HepG2 (cell line): ENCODE data around the gene GADD45GIP1. TPM values are rescaled to one million over a fixed set of nuclear protein-coding genes. Genes with fewer than 3 reads are reported as not detected.

Experiments
- ATF5 ChIP-seq: sonication (generic); formaldehyde crosslinking; IDR thresholded peaks from 2 replicates; pipeline ENCODE4 v1.4.0; 2020; ENCODE audit warnings: mild to moderate bottlenecking, low read depth, missing genetic modification reagents
- GFI1 ChIP-seq: sonication (generic); formaldehyde crosslinking; IDR thresholded peaks from 2 replicates; pipeline ENCODE4 v1.5.0; 2020; ENCODE audit warnings: missing genetic modification reagents, mild to moderate bottlenecking, borderline replicate concordance
- GPBP1L1 ChIP-seq: sonication (generic); formaldehyde crosslinking; IDR thresholded peaks from 2 replicates; pipeline ENCODE4 v1.5.0; 2020; ENCODE audit warnings: mild to moderate bottlenecking, missing genetic modification reagents
- MED8 ChIP-seq: sonication (generic); formaldehyde crosslinking; IDR thresholded peaks from 2 replicates; pipeline ENCODE4 v1.8.1; 2023; ENCODE audit warnings: mild to moderate bottlenecking, missing genetic modification reagents; ENCODE audit not compliant: insufficient replicate concordance
- PAF1 ChIP-seq: IDR thresholded peaks from 2 replicates; pipeline ENCODE4 v1.6.1; 2016; ENCODE audit warnings: missing genetic modification reagents, missing compliant biosample characterization
- PATZ1 ChIP-seq: sonication (generic); formaldehyde crosslinking; IDR thresholded peaks from 2 replicates; pipeline ENCODE4 v1.4.0; 2020; ENCODE audit warnings: missing genetic modification reagents
- PAWR ChIP-seq: sonication (generic); formaldehyde crosslinking; IDR thresholded peaks from 2 replicates; pipeline ENCODE4 v1.4.0; 2020; ENCODE audit warnings: missing genetic modification reagents, mild to moderate bottlenecking, borderline replicate concordance
- PLRG1 ChIP-seq: fragments of 450-650 bp; conservative IDR thresholded peaks from 2 replicates; pipeline ENCODE4 v1.6.1; 2016
- RBFOX2 ChIP-seq: fragments of 200-400 bp; formaldehyde crosslinking; IDR thresholded peaks from 2 replicates; pipeline ENCODE4 v1.6.1; 2017; ENCODE audit warnings: low read depth, mild to moderate bottlenecking, low read length
- REL ChIP-seq: sonication (generic); formaldehyde crosslinking; conservative IDR thresholded peaks from 2 replicates; pipeline ENCODE4 v1.8.0; 2022; ENCODE audit warnings: mild to moderate bottlenecking, missing genetic modification reagents, moderate library complexity
- SKI ChIP-seq: fragments of 450-650 bp; IDR thresholded peaks from one replicate; pipeline ENCODE4 v1.6.1; 2018; ENCODE audit warnings: mild to moderate bottlenecking; ENCODE audit not compliant: partially characterized antibody
- SNAPC5 ChIP-seq: sonication (generic); formaldehyde crosslinking; IDR thresholded peaks from 2 replicates; pipeline ENCODE4 v1.8.1; 2023; ENCODE audit warnings: mild to moderate bottlenecking, missing genetic modification reagents, borderline replicate concordance
- SRY ChIP-seq: sonication (generic); formaldehyde crosslinking; IDR thresholded peaks from 2 replicates; pipeline ENCODE4 v1.8.0; 2022; ENCODE audit warnings: mild to moderate bottlenecking, missing genetic modification reagents
- TCF12 ChIP-seq, 2 experiments: fragments of 450-650 bp in 1 of 2; sonication (generic) in 1 of 2; formaldehyde crosslinking in 1 of 2; IDR thresholded peaks; 2 replicates each; pipeline versions ENCODE4 v1.6.1 to v1.8.0; 2017 to 2022; ENCODE audit warnings: antibody characterized with exemption in 1 of 2, mild to moderate bottlenecking in 1 of 2, missing genetic modification reagents in 1 of 2, moderate library complexity in 1 of 2
- ZNF121 ChIP-seq: sonication (generic); formaldehyde crosslinking; IDR thresholded peaks from 2 replicates; pipeline ENCODE4 v1.5.0; 2020; ENCODE audit warnings: mild to moderate bottlenecking, missing genetic modification reagents
- ZNF3 ChIP-seq: IDR thresholded peaks from 2 replicates; pipeline ENCODE4 v1.7.0; 2017; ENCODE audit warnings: inconsistent platforms
- ZNF430 ChIP-seq: sonication (generic); formaldehyde crosslinking; IDR thresholded peaks from 2 replicates; pipeline ENCODE4 v1.9.0; 2021; ENCODE audit warnings: mild to moderate bottlenecking, missing genetic modification reagents
- ZNF720 ChIP-seq: sonication (generic); formaldehyde crosslinking; IDR thresholded peaks from 2 replicates; pipeline ENCODE4 v1.4.0; 2020; ENCODE audit warnings: missing genetic modification reagents
- ZNF761 ChIP-seq: sonication (generic); formaldehyde crosslinking; conservative IDR thresholded peaks from 2 replicates; pipeline ENCODE4 v1.4.0; 2020; ENCODE audit warnings: mild to moderate bottlenecking, missing genetic modification reagents
- polyA plus RNA-seq, 8 experiments: library from polyadenylated mRNA; depleted of rRNA in 3 of 8; stranded (reverse) in 7 of 8; unstranded in 1 of 8; fragments of >200 nt; fragmentation: Illumina TruSeq in 4 of 8; extraction: Trizol in 4 of 8; gene quantifications; 2 replicates each; pipeline versions ENCODE4 v1.2.1 to v1.2.3, GENCODE V29; 2011 to 2016; ENCODE audit warnings: low read depth in 4 of 8, missing spikeins in 1 of 8, mixed read lengths in 1 of 8; ENCODE audit not compliant: insufficient read depth in 1 of 8
- total RNA-seq, 5 experiments: library from RNA; depleted of rRNA; stranded (reverse); fragments of >200 nt; fragmentation: Illumina TruSeq; extraction: Trizol; gene quantifications; 2 replicates each; pipeline ENCODE4 v1.2.3, GENCODE V29; 2016; ENCODE audit warnings: low read depth in 1 of 5
- TF ChIP-seq, protein P1 (sequence below): sonication (generic); formaldehyde crosslinking; IDR thresholded peaks from 2 replicates; pipeline ENCODE4 v1.4.0; 2020; ENCODE audit warnings: missing genetic modification reagents
- TF ChIP-seq, protein P2 (sequence below): sonication (generic); formaldehyde crosslinking; IDR thresholded peaks from 2 replicates; pipeline ENCODE4 v1.5.0; 2020; ENCODE audit warnings: mild to moderate bottlenecking, missing genetic modification reagents

GADD45GIP1 gene
- total and polyA plus RNA-seq, 2 of the 13 experiments (the other 11 are each of a cell fraction or from before 2014, with no cell fraction given) = 24.6 to 30.7 TPM

GRCh38 chr19:12946092-12946721 lies 10.8 kb downstream of the GADD45GIP1 start (continued):
- TF ChIP-seq REL (CRISPR knock-in tag) (0 out of 2 replicates have a peak, but pooled peaks have one; percentile 42), PLRG1 (no peak), ZNF720 (CRISPR knock-in tag) (no peak), RBFOX2 (peak; percentile 62), PAF1 (CRISPR knock-in tag) (no peak), ZNF121 (CRISPR knock-in tag) (no peak), MED8 (CRISPR knock-in tag) (peak; percentile 6), ZNF761 (CRISPR knock-in tag) (no peak), GFI1 (peak; percentile 4; the same call in 1 of the 2 replicates), SKI (no peak), ATF5 (no peak), SNAPC5 (no peak), ZNF3 (CRISPR knock-in tag) (peak; percentile 92), PATZ1 (CRISPR knock-in tag) (no peak; the same call in 1 of the 2 replicates), SRY (CRISPR knock-in tag) (0 out of 2 replicates have a peak, but pooled peaks have one; percentile 16), PAWR (CRISPR knock-in tag) (no peak), TCF12 (IDR thresholded peaks at IDR 0.05) (no peak), TCF12 (CRISPR knock-in tag; IDR thresholded peaks at IDR 0.05) (0 out of 2 replicates have a peak, but pooled peaks have one; percentile 53), ZNF430 (CRISPR knock-in tag) (no peak), GPBP1L1 (CRISPR knock-in tag) (no peak)
- TF ChIP-seq, protein P1, sequence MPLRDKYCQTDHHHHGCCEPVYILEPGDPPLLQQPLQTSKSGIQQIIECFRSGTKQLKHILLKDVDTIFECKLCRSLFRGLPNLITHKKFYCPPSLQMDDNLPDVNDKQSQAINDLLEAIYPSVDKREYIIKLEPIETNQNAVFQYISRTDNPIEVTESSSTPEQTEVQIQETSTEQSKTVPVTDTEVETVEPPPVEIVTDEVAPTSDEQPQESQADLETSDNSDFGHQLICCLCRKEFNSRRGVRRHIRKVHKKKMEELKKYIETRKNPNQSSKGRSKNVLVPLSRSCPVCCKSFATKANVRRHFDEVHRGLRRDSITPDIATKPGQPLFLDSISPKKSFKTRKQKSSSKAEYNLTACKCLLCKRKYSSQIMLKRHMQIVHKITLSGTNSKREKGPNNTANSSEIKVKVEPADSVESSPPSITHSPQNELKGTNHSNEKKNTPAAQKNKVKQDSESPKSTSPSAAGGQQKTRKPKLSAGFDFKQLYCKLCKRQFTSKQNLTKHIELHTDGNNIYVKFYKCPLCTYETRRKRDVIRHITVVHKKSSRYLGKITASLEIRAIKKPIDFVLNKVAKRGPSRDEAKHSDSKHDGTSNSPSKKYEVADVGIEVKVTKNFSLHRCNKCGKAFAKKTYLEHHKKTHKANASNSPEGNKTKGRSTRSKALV = 0 out of 2 replicates have a peak, but pooled peaks have one; percentile 13
- TF ChIP-seq, protein P2, sequence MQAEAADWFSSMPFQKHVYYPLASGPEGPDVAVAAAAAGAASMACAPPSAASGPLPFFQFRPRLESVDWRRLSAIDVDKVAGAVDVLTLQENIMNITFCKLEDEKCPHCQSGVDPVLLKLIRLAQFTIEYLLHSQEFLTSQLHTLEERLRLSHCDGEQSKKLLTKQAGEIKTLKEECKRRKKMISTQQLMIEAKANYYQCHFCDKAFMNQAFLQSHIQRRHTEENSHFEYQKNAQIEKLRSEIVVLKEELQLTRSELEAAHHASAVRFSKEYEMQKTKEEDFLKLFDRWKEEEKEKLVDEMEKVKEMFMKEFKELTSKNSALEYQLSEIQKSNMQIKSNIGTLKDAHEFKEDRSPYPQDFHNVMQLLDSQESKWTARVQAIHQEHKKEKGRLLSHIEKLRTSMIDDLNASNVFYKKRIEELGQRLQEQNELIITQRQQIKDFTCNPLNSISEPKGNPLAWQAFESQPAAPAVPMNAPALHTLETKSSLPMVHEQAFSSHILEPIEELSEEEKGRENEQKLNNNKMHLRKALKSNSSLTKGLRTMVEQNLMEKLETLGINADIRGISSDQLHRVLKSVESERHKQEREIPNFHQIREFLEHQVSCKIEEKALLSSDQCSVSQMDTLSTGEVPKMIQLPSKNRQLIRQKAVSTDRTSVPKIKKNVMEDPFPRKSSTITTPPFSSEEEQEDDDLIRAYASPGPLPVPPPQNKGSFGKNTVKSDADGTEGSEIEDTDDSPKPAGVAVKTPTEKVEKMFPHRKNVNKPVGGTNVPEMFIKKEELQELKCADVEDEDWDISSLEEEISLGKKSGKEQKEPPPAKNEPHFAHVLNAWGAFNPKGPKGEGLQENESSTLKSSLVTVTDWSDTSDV (CRISPR knock-in tag) = no peak
